ENCODE data around the gene CHCHD3. TPM values are rescaled to one million over a fixed set of nuclear protein-coding genes. Genes with fewer than 3 reads are reported as not detected.
"Not testable (repeated sequence)": the region's sequence is repeated elsewhere in the genome, so short reads cannot be mapped to it uniquely, and the experiment has no call there.

The CHCHD3 gene
- total RNA-seq, 2 donors from 2014 or later: 29.8 to 33.0 TPM

- no peaks in the 10 kb centered on the region for H3K27me3 Mint-ChIP-seq
- H3K36me3 Mint-ChIP-seq (ENCODE audit: low read depth): peaks cover 5% of the 10 kb centered on the region
- H3K9me3 ChIP-seq (ENCODE audit: control insufficient read depth, low read length, poor library complexity, severe bottlenecking): no peaks in the 10 kb centered on the region
- H3K4me3 Mint-ChIP-seq: no peak overlapping the region
- ATAC-seq: no peak
- no peak for DNase-seq
- H3K4me1 Mint-ChIP-seq: peaks cover 28% of the 10 kb centered on the region
- H3K27ac Mint-ChIP-seq: no peak overlapping the region
Observed at GRCh38 chr7:133050200-133050995, 31.5 kb downstream of the CHCHD3 start.

- Mint-ChIP-seq H3K4me3 (no peak overlapping the region), H3K36me3 (ENCODE audit: low read depth) (peaks cover 5% of the 10 kb centered on the region), H3K4me1 (peaks cover 26% of the 10 kb centered on the region), H3K27ac (no peak overlapping the region), H3K27me3 (no peaks in the 10 kb centered on the region)
- H3K9me3 ChIP-seq (ENCODE audit: control insufficient read depth, low read length, poor library complexity, severe bottlenecking): no peaks in the 10 kb centered on the region
- no peak for ATAC-seq
- DNase-seq: no peak
Observed at GRCh38 chr7:133048589-133048988, 33.3 kb downstream of the CHCHD3 start.

- no peak overlapping the region for H3K4me3 Mint-ChIP-seq
- DNase-seq (no peak), ATAC-seq (no peak)
- peaks cover 5% of the 10 kb centered on the region for H3K36me3 Mint-ChIP-seq (ENCODE audit: low read depth)
- H3K27ac Mint-ChIP-seq: no peak overlapping the region
- no peaks in the 10 kb centered on the region for H3K9me3 ChIP-seq (ENCODE audit: control insufficient read depth, low read length, poor library complexity, severe bottlenecking)
- H3K4me1 Mint-ChIP-seq: peaks cover 23% of the 10 kb centered on the region
- no peaks in the 10 kb centered on the region for H3K27me3 Mint-ChIP-seq
Observed at GRCh38 chr7:133047321-133047720, 34.6 kb downstream of the CHCHD3 start.

- H3K36me3 Mint-ChIP-seq (ENCODE audit: low read depth): peaks cover 5% of the 10 kb centered on the region
- H3K4me1 Mint-ChIP-seq: peaks cover 28% of the 10 kb centered on the region
- no peaks in the 10 kb centered on the region for H3K9me3 ChIP-seq (ENCODE audit: control insufficient read depth, low read length, poor library complexity, severe bottlenecking)
- H3K27ac Mint-ChIP-seq: no peak overlapping the region
- no peak overlapping the region for H3K4me3 Mint-ChIP-seq
- DNase-seq (no peak), ATAC-seq (no peak)
- no peaks in the 10 kb centered on the region for H3K27me3 Mint-ChIP-seq
Observed at GRCh38 chr7:133044722-133045473, 37.0 kb downstream of the CHCHD3 start.

GRCh38 chr7:133040674-133041073, 41.2 kb downstream of the CHCHD3 start:
- H3K36me3 Mint-ChIP-seq (ENCODE audit: low read depth): peaks cover under 1% of the 10 kb centered on the region
- DNase-seq (no peak), ATAC-seq (no peak)
- H3K27me3 Mint-ChIP-seq: no peaks in the 10 kb centered on the region
- H3K4me3 Mint-ChIP-seq: no peak overlapping the region
- peaks cover 14% of the 10 kb centered on the region for H3K4me1 Mint-ChIP-seq
- no peaks in the 10 kb centered on the region for H3K9me3 ChIP-seq (ENCODE audit: control insufficient read depth, low read length, poor library complexity, severe bottlenecking)
- no peak overlapping the region for H3K27ac Mint-ChIP-seq

GRCh38 chr7:133040178-133040577, 41.7 kb downstream of the CHCHD3 start:
- Mint-ChIP-seq H3K4me1 (peaks cover 14% of the 10 kb centered on the region), H3K36me3 (ENCODE audit: low read depth) (no peaks in the 10 kb centered on the region), H3K4me3 (no peak overlapping the region), H3K27me3 (no peaks in the 10 kb centered on the region), H3K27ac (no peak overlapping the region)
- DNase-seq (no peak), ATAC-seq (no peak)
- H3K9me3 ChIP-seq (ENCODE audit: control insufficient read depth, low read length, poor library complexity, severe bottlenecking): no peaks in the 10 kb centered on the region

GRCh38 chr7:133039614-133040013, 42.3 kb downstream of the CHCHD3 start:
- no peaks in the 10 kb centered on the region for H3K9me3 ChIP-seq (ENCODE audit: control insufficient read depth, low read length, poor library complexity, severe bottlenecking)
- ATAC-seq: no peak
- no peaks in the 10 kb centered on the region for H3K27me3 Mint-ChIP-seq
- peaks cover 14% of the 10 kb centered on the region for H3K4me1 Mint-ChIP-seq
- no peak overlapping the region for H3K27ac Mint-ChIP-seq
- no peak overlapping the region for H3K4me3 Mint-ChIP-seq
- no peak for DNase-seq
- H3K36me3 Mint-ChIP-seq (ENCODE audit: low read depth): no peaks in the 10 kb centered on the region

- Mint-ChIP-seq H3K27ac (no peak overlapping the region), H3K4me3 (no peak overlapping the region), H3K27me3 (no peaks in the 10 kb centered on the region), H3K4me1 (peaks cover 12% of the 10 kb centered on the region), H3K36me3 (ENCODE audit: low read depth) (no peaks in the 10 kb centered on the region)
- no peaks in the 10 kb centered on the region for H3K9me3 ChIP-seq (ENCODE audit: control insufficient read depth, low read length, poor library complexity, severe bottlenecking)
- DNase-seq: no peak
- ATAC-seq: no peak
Observed at GRCh38 chr7:133036289-133036688, 45.6 kb downstream of the CHCHD3 start.

GRCh38 chr7:133035240-133035639, 46.6 kb downstream of the CHCHD3 start:
- ATAC-seq: peak; percentile 37
- H3K27ac Mint-ChIP-seq: not testable (repeated sequence)

GRCh38 chr7:133030346-133030745, 51.5 kb downstream of the CHCHD3 start:
- Mint-ChIP-seq H3K27me3 (no peaks in the 10 kb centered on the region), H3K36me3 (ENCODE audit: low read depth) (no peaks in the 10 kb centered on the region), H3K4me3 (no peak overlapping the region), H3K27ac (no peak overlapping the region), H3K4me1 (peaks cover 22% of the 10 kb centered on the region)
- ATAC-seq (no peak), DNase-seq (no peak)
- no peaks in the 10 kb centered on the region for H3K9me3 ChIP-seq (ENCODE audit: control insufficient read depth, low read length, poor library complexity, severe bottlenecking)

More at GRCh38 chr7:133035240-133035639, 46.6 kb downstream of the CHCHD3 start:
- H3K4me1 Mint-ChIP-seq: peaks cover 13% of the 10 kb centered on the region
- H3K4me3 Mint-ChIP-seq; H3K36me3 Mint-ChIP-seq (ENCODE audit: low read depth); H3K9me3 ChIP-seq (ENCODE audit: control insufficient read depth, low read length, poor library complexity, severe bottlenecking); H3K27me3 Mint-ChIP-seq; DNase-seq: not testable (repeated sequence)

- Mint-ChIP-seq H3K4me1 (peaks cover 21% of the 10 kb centered on the region), H3K36me3 (ENCODE audit: low read depth) (no peaks in the 10 kb centered on the region), H3K27ac (no peak overlapping the region), H3K4me3 (no peak overlapping the region), H3K27me3 (no peaks in the 10 kb centered on the region)
- no peak for DNase-seq
- no peaks in the 10 kb centered on the region for H3K9me3 ChIP-seq (ENCODE audit: control insufficient read depth, low read length, poor library complexity, severe bottlenecking)
- ATAC-seq: no peak
Observed at GRCh38 chr7:133029463-133029862, 52.4 kb downstream of the CHCHD3 start.

- H3K4me1 Mint-ChIP-seq: peaks cover 16% of the 10 kb centered on the region
- no peaks in the 10 kb centered on the region for H3K9me3 ChIP-seq (ENCODE audit: control insufficient read depth, low read length, poor library complexity, severe bottlenecking)
- no peak for ATAC-seq
- no peaks in the 10 kb centered on the region for H3K27me3 Mint-ChIP-seq
- H3K27ac Mint-ChIP-seq: no peak overlapping the region
- no peaks in the 10 kb centered on the region for H3K36me3 Mint-ChIP-seq (ENCODE audit: low read depth)
- H3K4me3 Mint-ChIP-seq: no peak overlapping the region
- DNase-seq: no peak
Observed at GRCh38 chr7:133027397-133027796, 54.5 kb downstream of the CHCHD3 start.

- no peak overlapping the region for H3K4me3 Mint-ChIP-seq
- H3K4me1 Mint-ChIP-seq: peaks cover 15% of the 10 kb centered on the region
- no peak for ATAC-seq
- peaks cover 2% of the 10 kb centered on the region for H3K36me3 Mint-ChIP-seq (ENCODE audit: low read depth)
- DNase-seq: no peak
- no peak overlapping the region for H3K27ac Mint-ChIP-seq
- no peaks in the 10 kb centered on the region for H3K9me3 ChIP-seq (ENCODE audit: control insufficient read depth, low read length, poor library complexity, severe bottlenecking)
- H3K27me3 Mint-ChIP-seq: no peaks in the 10 kb centered on the region
Observed at GRCh38 chr7:133026210-133026859, 55.6 kb downstream of the CHCHD3 start.
